Keratinocyte (primary cell): ENCODE measurements around the gene OGDH. TPM values are rescaled to one million over a fixed set of nuclear protein-coding genes. Genes with fewer than 3 reads are reported as not detected.

Experiments used
- DNase-seq: peaks from one replicate; pipeline ENCODE4 v3.0.0-alpha.2; 2011; ENCODE audit warnings: low read depth, missing footprints, low spot score
- FAIRE-seq: peaks from 2 replicates; lab custom pipeline; 2011; peaks lifted over from hg19 to GRCh38; lab: Jason Lieb, UNC
- H2AFZ ChIP-seq: 2 replicates; pipeline ENCODE4 v1.6.0; 2012; ENCODE audit warnings: low read length, control low read depth, inconsistent platforms; ENCODE audit not compliant: control insufficient read depth
- H3K27ac ChIP-seq: 2 replicates; pipeline ENCODE4 v1.5.1; 2011; ENCODE audit warnings: low read length; ENCODE audit not compliant: control insufficient read depth, insufficient read depth
- H3K27me3 ChIP-seq: 3 replicates; pipeline ENCODE4 v1.6.0; 2011; ENCODE audit warnings: low read length; ENCODE audit not compliant: control insufficient read depth, insufficient read depth; ENCODE audit errors: extremely low read depth
- H3K36me3 ChIP-seq, 2 experiments: 2 replicates in 1 of 2; 3 replicates in 1 of 2; pipeline ENCODE4 v1.5.1; 2011; ENCODE audit warnings: low read length in 2 of 2, mild to moderate bottlenecking in 1 of 2; ENCODE audit not compliant: control insufficient read depth in 2 of 2, insufficient read depth in 2 of 2; ENCODE audit errors: extremely low read depth in 1 of 2
- H3K4me1 ChIP-seq: 3 replicates; pipeline ENCODE4 v1.5.1; 2011; ENCODE audit warnings: low read length; ENCODE audit not compliant: control insufficient read depth, insufficient read depth; ENCODE audit errors: extremely low read depth
- H3K4me2 ChIP-seq: 3 replicates; pipeline ENCODE4 v1.6.0; 2011; ENCODE audit warnings: low read depth, low read length; ENCODE audit not compliant: control insufficient read depth, insufficient read depth; ENCODE audit errors: extremely low read depth
- H3K4me3 ChIP-seq, 3 experiments: fragments of 200-600 bp in 1 of 3; sonication (generic) in 1 of 3; 2 replicates in 2 of 3; 3 replicates in 1 of 3; pipeline ENCODE4 v1.5.1; 2011 to 2016; ENCODE audit warnings: low read length in 3 of 3, mild to moderate bottlenecking in 3 of 3, control low read depth in 2 of 3, inconsistent platforms in 1 of 3, low read depth in 1 of 3, mixed read lengths in 1 of 3, mixed run types in 1 of 3, moderate library complexity in 1 of 3; ENCODE audit not compliant: control insufficient read depth in 2 of 3, insufficient read depth in 2 of 3; ENCODE audit errors: extremely low read depth in 1 of 3
- H3K79me2 ChIP-seq: 2 replicates; pipeline ENCODE4 v1.6.0; 2012; ENCODE audit warnings: low read length; ENCODE audit not compliant: control insufficient read depth, insufficient read depth
- H3K9ac ChIP-seq: 3 replicates; pipeline ENCODE4 v1.6.0; 2011; ENCODE audit warnings: low read length; ENCODE audit not compliant: control insufficient read depth, insufficient read depth; ENCODE audit errors: extremely low read depth
- H3K9me1 ChIP-seq: 3 replicates; pipeline ENCODE4 v1.6.0; 2011; ENCODE audit warnings: low read length; ENCODE audit not compliant: control insufficient read depth, insufficient read depth; ENCODE audit errors: extremely low read depth
- H3K9me3 ChIP-seq: 2 replicates; pipeline ENCODE4 v1.5.1; 2012; ENCODE audit warnings: low read depth, low read length; ENCODE audit not compliant: control insufficient read depth
- H4K20me1 ChIP-seq: 3 replicates; pipeline ENCODE4 v1.6.0; 2011; ENCODE audit warnings: low read length; ENCODE audit not compliant: control insufficient read depth, insufficient read depth; ENCODE audit errors: extremely low read depth
- CTCF ChIP-seq, 3 experiments: IDR thresholded peaks in 1 of 3; conservative IDR thresholded peaks in 1 of 3; optimal IDR thresholded peaks in 1 of 3; 2 replicates in 2 of 3; 3 replicates in 1 of 3; pipeline versions ENCODE3 to v1.5.1; 2011; ENCODE audit warnings: low read length in 3 of 3, mild to moderate bottlenecking in 3 of 3, moderate library complexity in 2 of 3, control low read depth in 1 of 3, inconsistent platforms in 1 of 3; ENCODE audit not compliant: insufficient read depth in 2 of 3; ENCODE audit errors: extremely low read depth in 1 of 3
- EZH2 ChIP-seq: IDR thresholded peaks from one replicate; pipeline ENCODE4 v1.6.1; 2012; ENCODE audit warnings: inconsistent platforms, mild to moderate bottlenecking, low read length, moderate library complexity
- dilution Hi-C: fragments of 300-500 bp; cut with MboI; formaldehyde crosslinking; loops from one replicate; pipeline ENCODE4 v1.7.0; 2020; ENCODE audit warnings: low sequenced_read_pairs; ENCODE audit not compliant: extremely low pct_ligation_motif_present
- polyA plus RNA-seq, 5 experiments: library from polyadenylated mRNA; depleted of rRNA in 3 of 5; stranded (reverse) in 3 of 5; stranded (forward) in 1 of 5; unstranded in 1 of 5; fragments of >200 nt; gene quantifications; 1 replicate in 1 of 5; 2 replicates in 3 of 5; 3 replicates in 1 of 5; pipeline versions ENCODE4 v1.2.1 to v1.2.3, GENCODE V29; 2011 to 2012; ENCODE audit warnings: missing spikeins in 2 of 5, low read depth in 1 of 5, low replicate concordance in 1 of 5

OGDH gene
- polyA plus RNA-seq, 1 donor (not counting 4 experiments of a cell fraction or from before 2014, with no cell fraction given), result 46.4 TPM

GRCh38 chr7:44563171-44563679, 43.2 kb upstream of the OGDH start:
- no peaks in the 10 kb centered on the region for H3K27me3 ChIP-seq
- H3K4me2 ChIP-seq, result no peak overlapping the region
- H3K79me2 ChIP-seq, result peaks cover 2% of the 10 kb centered on the region
- H3K9ac ChIP-seq, result no peak overlapping the region
- no peaks in the 10 kb centered on the region for H3K9me3 ChIP-seq
- H3K4me3 ChIP-seq, result no peak overlapping the region
- dilution Hi-C loops, result no loop called here
- H3K27ac ChIP-seq, result no peak overlapping the region
- no peak for DNase-seq
- H2AFZ ChIP-seq, result no peak overlapping the region
- TF ChIP-seq EZH2, result no peak
- no peak for TF ChIP-seq CTCF (optimal IDR thresholded peaks at IDR 0.05 in 1 of 3, IDR thresholded peaks at IDR 0.05 in 1 of 3, conservative IDR thresholded peaks at IDR 0.05 in 1 of 3; ENCODE audit: extremely low read depth in 1 of 3, insufficient read depth in 2 of 3, low read length in 3 of 3)
- no peaks in the 10 kb centered on the region for H3K4me1 ChIP-seq
- H3K9me1 ChIP-seq, result peaks cover 3% of the 10 kb centered on the region
- H3K36me3 ChIP-seq, result peaks cover 24 to 31% of the 10 kb centered on the region in 2 experiments
- FAIRE-seq, result no peak
- H4K20me1 ChIP-seq, result peaks cover 2% of the 10 kb centered on the region

GRCh38 chr7:44564606-44565005, 41.8 kb upstream of the OGDH start:
- H3K27ac ChIP-seq, result no peak overlapping the region
- dilution Hi-C loops, result no loop called here
- TF ChIP-seq EZH2 (no peak), CTCF (optimal IDR thresholded peaks at IDR 0.05 in 1 of 3, IDR thresholded peaks at IDR 0.05 in 1 of 3, conservative IDR thresholded peaks at IDR 0.05 in 1 of 3; ENCODE audit: extremely low read depth in 1 of 3, insufficient read depth in 2 of 3, low read length in 3 of 3) (no peak)
- no peak overlapping the region for H3K4me2 ChIP-seq
- H3K9me3 ChIP-seq, result no peaks in the 10 kb centered on the region
- H3K9ac ChIP-seq, result no peak overlapping the region
- no peak overlapping the region for H2AFZ ChIP-seq
- peaks cover 8% of the 10 kb centered on the region for H3K79me2 ChIP-seq
- DNase-seq (no peak), FAIRE-seq (no peak)
- H3K36me3 ChIP-seq, result peaks cover 37 to 45% of the 10 kb centered on the region in 2 experiments
- H3K27me3 ChIP-seq, result no peaks in the 10 kb centered on the region
- no peaks in the 10 kb centered on the region for H3K4me1 ChIP-seq
- H3K9me1 ChIP-seq, result peaks cover 3% of the 10 kb centered on the region
- H4K20me1 ChIP-seq, result peaks cover 2% of the 10 kb centered on the region
- H3K4me3 ChIP-seq, result no peak overlapping the region
